ENCODE measurements around the gene KITLG.

Gene KITLG

GRCh38 chr12:88520436-88520820, 59.8 kb downstream of the KITLG start:
- no peak overlapping the region for H3K4me3 ChIP-seq (ENCODE audit: low read length in 2 of 2)
- no peak overlapping the region for H3K4ac ChIP-seq (ENCODE audit: low read length)
- H3K9ac ChIP-seq (ENCODE audit: low read depth, low read length, poor library complexity), result no peak overlapping the region
- H2AK5ac ChIP-seq (ENCODE audit: low read depth, low read length), result no peak overlapping the region
- peaks cover 0 to 19% of the 10 kb centered on the region in 2 donors for H3K36me3 ChIP-seq (replicated peaks in 1 of 2; ENCODE audit: control insufficient read depth in 2 of 2, insufficient read depth in 2 of 2, low read length in 2 of 2)
- no peak overlapping the region for H2AFZ ChIP-seq (ENCODE audit: low read length)
- H3K4me2 ChIP-seq (ENCODE audit: insufficient read depth, low read length, poor library complexity, severe bottlenecking), result no peak overlapping the region
- no CpG with 5 or more reads among the region's 2 CpGs for WGBS, 2 donors (ENCODE audit: extremely low coverage in 2 of 2, insufficient read length in 2 of 2, insufficient replicate concordance in 1 of 2)
- H3K4me1 ChIP-seq (ENCODE audit: control insufficient read depth in 2 of 2, insufficient read depth in 1 of 2, low read depth in 1 of 2, low read length in 2 of 2), result no peaks in the 10 kb centered on the region
- H2BK15ac ChIP-seq (ENCODE audit: low read length), result no peak overlapping the region
- no peaks in the 10 kb centered on the region for H3K79me1 ChIP-seq (ENCODE audit: low read depth, low read length)
- H2BK12ac ChIP-seq (ENCODE audit: low read length), result no peak overlapping the region
- no peak overlapping the region for H4K8ac ChIP-seq (ENCODE audit: low read depth, low read length)
- H3K27me3 ChIP-seq (ENCODE audit: control insufficient read depth in 3 of 3, insufficient read depth in 3 of 3, low read depth in 1 of 3, low read length in 3 of 3), result no peaks in the 10 kb centered on the region
- no peak overlapping the region for H3K23ac ChIP-seq (ENCODE audit: low read depth, low read length, poor library complexity)
- H3K14ac ChIP-seq (ENCODE audit: low read length), result no peak overlapping the region
- no peak overlapping the region for H4K91ac ChIP-seq (ENCODE audit: low read depth, low read length, poor library complexity)
- H3K27ac ChIP-seq (replicated peaks; ENCODE audit: low read length), result no peak overlapping the region
- H3K9me3 ChIP-seq (replicated peaks in 1 of 2; ENCODE audit: control insufficient read depth in 2 of 2, insufficient read depth in 1 of 2, low read depth in 1 of 2, low read length in 2 of 2), result no peaks in the 10 kb centered on the region
- no peak overlapping the region for H3K18ac ChIP-seq (ENCODE audit: low read length)
- no peak overlapping the region for H2BK120ac ChIP-seq (ENCODE audit: low read depth, low read length)
- H2BK5ac ChIP-seq (ENCODE audit: low read length), result no peak overlapping the region
- DNase-seq (ENCODE audit: low spot score), result no peak

- H3K4me3 ChIP-seq (ENCODE audit: low read length in 2 of 2), result no peak overlapping the region
- H3K9me3 ChIP-seq (replicated peaks in 1 of 2; ENCODE audit: control insufficient read depth in 2 of 2, insufficient read depth in 1 of 2, low read depth in 1 of 2, low read length in 2 of 2), result no peaks in the 10 kb centered on the region
- no peak overlapping the region for H4K8ac ChIP-seq (ENCODE audit: low read depth, low read length)
- H2BK120ac ChIP-seq (ENCODE audit: low read depth, low read length), result no peak overlapping the region
- no peak overlapping the region for H3K9ac ChIP-seq (ENCODE audit: low read depth, low read length, poor library complexity)
- no peaks in the 10 kb centered on the region for H3K79me1 ChIP-seq (ENCODE audit: low read depth, low read length)
- H2BK12ac ChIP-seq (ENCODE audit: low read length), result no peak overlapping the region
- DNase-seq (ENCODE audit: low spot score), result no peak
- no peak overlapping the region for H2AFZ ChIP-seq (ENCODE audit: low read length)
- peaks cover 0 to 24% of the 10 kb centered on the region in 2 donors for H3K36me3 ChIP-seq (replicated peaks in 1 of 2; ENCODE audit: control insufficient read depth in 2 of 2, insufficient read depth in 2 of 2, low read length in 2 of 2)
- no peak overlapping the region for H2AK5ac ChIP-seq (ENCODE audit: low read depth, low read length)
- no peak overlapping the region for H2BK15ac ChIP-seq (ENCODE audit: low read length)
- H3K14ac ChIP-seq (ENCODE audit: low read length), result no peak overlapping the region
- no peak overlapping the region for H3K4ac ChIP-seq (ENCODE audit: low read length)
- H2BK5ac ChIP-seq (ENCODE audit: low read length), result no peak overlapping the region
- H4K91ac ChIP-seq (ENCODE audit: low read depth, low read length, poor library complexity), result no peak overlapping the region
- H3K27me3 ChIP-seq (ENCODE audit: control insufficient read depth in 3 of 3, insufficient read depth in 3 of 3, low read depth in 1 of 3, low read length in 3 of 3), result no peaks in the 10 kb centered on the region
- no CpG with 5 or more reads among the region's 3 CpGs for WGBS, 2 donors (ENCODE audit: extremely low coverage in 2 of 2, insufficient read length in 2 of 2, insufficient replicate concordance in 1 of 2)
- H3K18ac ChIP-seq (ENCODE audit: low read length), result no peak overlapping the region
- H3K4me1 ChIP-seq (ENCODE audit: control insufficient read depth in 2 of 2, insufficient read depth in 1 of 2, low read depth in 1 of 2, low read length in 2 of 2), result no peaks in the 10 kb centered on the region
- H3K23ac ChIP-seq (ENCODE audit: low read depth, low read length, poor library complexity), result no peak overlapping the region
- no peak overlapping the region for H3K4me2 ChIP-seq (ENCODE audit: insufficient read depth, low read length, poor library complexity, severe bottlenecking)
- H3K27ac ChIP-seq (replicated peaks; ENCODE audit: low read length), result no peak overlapping the region
These were observed 60.4 kb downstream of the KITLG start for GRCh38 chr12:88519802-88520435.

- H3K14ac ChIP-seq (ENCODE audit: low read length), result no peak overlapping the region
- no peaks in the 10 kb centered on the region for H3K79me1 ChIP-seq (ENCODE audit: low read depth, low read length)
- no peak overlapping the region for H2BK5ac ChIP-seq (ENCODE audit: low read length)
- peaks cover 0 to 24% of the 10 kb centered on the region in 2 donors for H3K36me3 ChIP-seq (replicated peaks in 1 of 2; ENCODE audit: control insufficient read depth in 2 of 2, insufficient read depth in 2 of 2, low read length in 2 of 2)
- H3K27ac ChIP-seq (replicated peaks; ENCODE audit: low read length), result no peak overlapping the region
- no peak overlapping the region for H3K9ac ChIP-seq (ENCODE audit: low read depth, low read length, poor library complexity)
- no CpG with 5 or more reads among the region's 5 CpGs for WGBS, 2 donors (ENCODE audit: extremely low coverage in 2 of 2, insufficient read length in 2 of 2, insufficient replicate concordance in 1 of 2)
- H3K4me2 ChIP-seq (ENCODE audit: insufficient read depth, low read length, poor library complexity, severe bottlenecking), result no peak overlapping the region
- H3K27me3 ChIP-seq (ENCODE audit: control insufficient read depth in 3 of 3, insufficient read depth in 3 of 3, low read depth in 1 of 3, low read length in 3 of 3), result no peaks in the 10 kb centered on the region
- no peaks in the 10 kb centered on the region for H3K4me1 ChIP-seq (ENCODE audit: control insufficient read depth in 2 of 2, insufficient read depth in 1 of 2, low read depth in 1 of 2, low read length in 2 of 2)
- no peak overlapping the region for H3K4me3 ChIP-seq (ENCODE audit: low read length in 2 of 2)
- no peak overlapping the region for H4K8ac ChIP-seq (ENCODE audit: low read depth, low read length)
- H2BK12ac ChIP-seq (ENCODE audit: low read length), result no peak overlapping the region
- no peaks in the 10 kb centered on the region for H3K9me3 ChIP-seq (replicated peaks in 1 of 2; ENCODE audit: control insufficient read depth in 2 of 2, insufficient read depth in 1 of 2, low read depth in 1 of 2, low read length in 2 of 2)
- no peak overlapping the region for H2AFZ ChIP-seq (ENCODE audit: low read length)
- no peak overlapping the region for H2AK5ac ChIP-seq (ENCODE audit: low read depth, low read length)
- no peak overlapping the region for H2BK120ac ChIP-seq (ENCODE audit: low read depth, low read length)
- H3K18ac ChIP-seq (ENCODE audit: low read length), result no peak overlapping the region
- no peak for DNase-seq (ENCODE audit: low spot score)
- H3K4ac ChIP-seq (ENCODE audit: low read length), result no peak overlapping the region
- no peak overlapping the region for H3K23ac ChIP-seq (ENCODE audit: low read depth, low read length, poor library complexity)
- no peak overlapping the region for H2BK15ac ChIP-seq (ENCODE audit: low read length)
- no peak overlapping the region for H4K91ac ChIP-seq (ENCODE audit: low read depth, low read length, poor library complexity)
These were observed 61.3 kb downstream of the KITLG start for GRCh38 chr12:88518863-88519403.

GRCh38 chr12:88516811-88517210, 63.5 kb downstream of the KITLG start:
- H3K4me3 ChIP-seq (ENCODE audit: low read length in 2 of 2), result no peak overlapping the region

More at GRCh38 chr12:88516811-88517210, 63.5 kb downstream of the KITLG start:
- H2AFZ ChIP-seq (ENCODE audit: low read length), result no peak overlapping the region
- no peak overlapping the region for H3K4me2 ChIP-seq (ENCODE audit: insufficient read depth, low read length, poor library complexity, severe bottlenecking)
- no peak overlapping the region for H3K9ac ChIP-seq (ENCODE audit: low read depth, low read length, poor library complexity)
- no peak overlapping the region for H2BK12ac ChIP-seq (ENCODE audit: low read length)
- H2AK5ac ChIP-seq (ENCODE audit: low read depth, low read length), result no peak overlapping the region
- no peaks in the 10 kb centered on the region for H3K4me1 ChIP-seq (ENCODE audit: control insufficient read depth in 2 of 2, insufficient read depth in 1 of 2, low read depth in 1 of 2, low read length in 2 of 2)
- no peaks in the 10 kb centered on the region for H3K27me3 ChIP-seq (ENCODE audit: control insufficient read depth in 3 of 3, insufficient read depth in 3 of 3, low read depth in 1 of 3, low read length in 3 of 3)
- no peak overlapping the region for H3K27ac ChIP-seq (replicated peaks; ENCODE audit: low read length)
- H3K36me3 ChIP-seq (replicated peaks in 1 of 2; ENCODE audit: control insufficient read depth in 2 of 2, insufficient read depth in 2 of 2, low read length in 2 of 2), result peaks cover 0 to 24% of the 10 kb centered on the region in 2 donors
- no peak overlapping the region for H2BK15ac ChIP-seq (ENCODE audit: low read length)
- H4K91ac ChIP-seq (ENCODE audit: low read depth, low read length, poor library complexity), result no peak overlapping the region
- no peak overlapping the region for H2BK120ac ChIP-seq (ENCODE audit: low read depth, low read length)
- H3K23ac ChIP-seq (ENCODE audit: low read depth, low read length, poor library complexity), result no peak overlapping the region
- DNase-seq (ENCODE audit: low spot score), result no peak
- H3K79me1 ChIP-seq (ENCODE audit: low read depth, low read length), result no peaks in the 10 kb centered on the region
- no peak overlapping the region for H3K18ac ChIP-seq (ENCODE audit: low read length)
- no peak overlapping the region for H2BK5ac ChIP-seq (ENCODE audit: low read length)
- H3K4ac ChIP-seq (ENCODE audit: low read length), result no peak overlapping the region
- H4K8ac ChIP-seq (ENCODE audit: low read depth, low read length), result no peak overlapping the region
- no peaks in the 10 kb centered on the region for H3K9me3 ChIP-seq (replicated peaks in 1 of 2; ENCODE audit: control insufficient read depth in 2 of 2, insufficient read depth in 1 of 2, low read depth in 1 of 2, low read length in 2 of 2)
- no peak overlapping the region for H3K14ac ChIP-seq (ENCODE audit: low read length)

Measured in neuronal stem cell (in vitro differentiated cells).